ENCODE data around the gene GNAZ. TPM values are rescaled to one million over a fixed set of nuclear protein-coding genes. Genes with fewer than 3 reads are reported as not detected.
"Not testable (repeated sequence)": the region's sequence is repeated elsewhere in the genome, so short reads cannot be mapped to it uniquely, and the experiment has no call there.

GNAZ gene
- total RNA-seq, 2 experiments from 2014 or later: 1.1 to 1.5 TPM

DNA sequence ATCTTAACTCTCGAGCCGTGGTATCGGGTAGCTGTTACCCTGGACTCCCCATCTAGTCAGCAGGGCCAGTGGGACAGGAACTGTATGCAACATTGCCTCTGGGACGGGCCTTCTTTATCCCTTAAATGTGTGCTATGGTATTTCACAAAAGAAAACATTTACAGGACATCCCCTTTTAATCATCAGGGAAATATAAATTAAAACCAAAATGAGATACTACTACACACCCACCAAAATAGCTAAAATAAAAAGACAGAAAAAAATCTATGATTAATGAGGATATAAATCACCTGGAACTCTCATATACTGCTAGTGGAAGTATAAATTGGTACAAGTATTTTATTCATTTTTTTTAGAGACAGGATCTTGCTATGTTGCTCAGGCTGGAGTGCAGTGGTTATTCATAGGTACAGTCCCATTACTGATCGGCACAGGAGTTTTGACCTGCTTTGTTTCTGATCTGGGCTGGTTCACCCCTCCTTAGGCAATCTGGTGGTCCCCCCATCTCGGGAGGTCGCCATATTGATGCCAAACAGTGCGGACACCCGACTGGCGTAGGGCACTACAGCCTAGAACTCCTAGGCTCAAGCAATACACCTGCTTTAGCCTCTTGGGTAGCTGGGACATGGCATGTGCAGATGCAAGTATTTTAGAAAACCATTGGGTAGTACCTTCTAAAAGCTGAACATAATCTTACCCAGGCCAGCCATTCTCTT is 62.2 kb downstream of the GNAZ start:
- Mint-ChIP-seq H3K27me3 (no peaks in the 10 kb centered on the region), H3K4me1 (peaks cover 6% of the 10 kb centered on the region), H3K27ac (no peak overlapping the region), H3K36me3 (ENCODE audit: low read depth) (no peaks in the 10 kb centered on the region), H3K9me3 (ENCODE audit: low read depth) (no peaks in the 10 kb centered on the region), H3K4me3 (no peak overlapping the region)
- intact Hi-C loops (cut with DNase I, micrococcal nuclease): no loop called here
- DNase-seq (no peak), ATAC-seq (no peak)
- ChIA-PET CTCF (interaction anchor here (0.6 to 9.8 kb wide), 3 partner anchors 17 to 657 kb away, joined by 3 to 118 read pairs (median 3); no protein-coding TSS in a partner anchor), POLR2A (interaction anchor here (0.6 kb wide), 1 partner anchor 16 kb away, joined by 3 read pairs; no protein-coding TSS in a partner anchor)

DNA sequence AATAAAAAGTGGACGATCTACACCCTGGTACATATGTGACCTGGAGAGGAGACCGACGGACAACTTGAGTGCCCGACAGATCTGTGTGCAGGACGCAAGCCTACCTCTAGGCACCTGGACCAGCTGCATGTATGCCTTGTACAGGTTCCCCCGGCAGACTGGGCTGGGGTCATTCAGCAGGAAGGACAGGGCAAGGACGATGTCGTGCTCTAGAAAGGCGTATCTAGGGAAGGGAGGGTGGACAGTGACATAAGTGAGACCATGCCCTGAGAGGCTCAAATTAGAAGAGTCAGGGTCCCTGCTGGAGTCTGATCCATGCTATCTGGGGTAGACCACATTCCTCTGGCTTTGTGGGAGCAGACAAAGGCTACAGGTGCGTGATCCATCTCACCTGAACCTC is 63.6 kb downstream of the GNAZ start:
- Mint-ChIP-seq H3K4me1 (peaks cover 19% of the 10 kb centered on the region), H3K36me3 (ENCODE audit: low read depth) (no peaks in the 10 kb centered on the region), H3K27ac (no peak overlapping the region), H3K4me3 (no peak overlapping the region), H3K9me3 (ENCODE audit: low read depth) (no peaks in the 10 kb centered on the region), H3K27me3 (no peaks in the 10 kb centered on the region)
- ATAC-seq: no peak
- intact Hi-C loops (cut with DNase I, micrococcal nuclease): no loop called here
- DNase-seq: no peak
- ChIA-PET POLR2A (no interaction called here), CTCF (interaction anchor here (1.1 to 9.8 kb wide), 2 partner anchors 14 to 176 kb away, joined by 5 to 118 read pairs; no protein-coding TSS in a partner anchor)

DNA sequence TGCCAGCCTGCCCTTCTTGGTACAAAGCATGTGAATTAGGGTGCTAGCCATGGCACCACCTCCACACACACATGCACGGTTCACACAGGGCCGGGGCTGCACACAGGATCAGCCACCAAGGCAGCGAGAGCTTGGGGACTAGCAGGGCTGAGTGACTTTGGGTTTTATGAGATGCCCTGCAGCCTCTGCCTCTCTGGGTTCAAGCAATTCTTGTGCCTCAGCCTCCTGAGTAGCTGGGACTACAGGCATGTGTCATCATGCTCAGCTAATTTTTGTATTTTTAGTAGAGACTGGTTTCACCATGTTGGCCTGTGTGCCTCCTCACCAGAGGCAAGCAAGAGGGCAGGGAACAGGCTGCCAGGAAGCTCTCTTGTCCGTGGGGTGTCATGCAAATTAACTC is 66.7 kb downstream of the GNAZ start:
- DNase-seq; intact Hi-C loops (cut with DNase I, micrococcal nuclease); POLR2A ChIA-PET; H3K27me3 Mint-ChIP-seq; H3K4me3 Mint-ChIP-seq; H3K9me3 Mint-ChIP-seq (ENCODE audit: low read depth); H3K36me3 Mint-ChIP-seq (ENCODE audit: low read depth); H3K27ac Mint-ChIP-seq; ATAC-seq: not testable (repeated sequence)
- CTCF ChIA-PET: interaction anchor here (1.3 to 3.4 kb wide), 3 partner anchors 8 to 179 kb away, joined by 3 to 16 read pairs (median 5); no protein-coding TSS in a partner anchor
- peaks cover 38% of the 10 kb centered on the region for H3K4me1 Mint-ChIP-seq

DNA sequence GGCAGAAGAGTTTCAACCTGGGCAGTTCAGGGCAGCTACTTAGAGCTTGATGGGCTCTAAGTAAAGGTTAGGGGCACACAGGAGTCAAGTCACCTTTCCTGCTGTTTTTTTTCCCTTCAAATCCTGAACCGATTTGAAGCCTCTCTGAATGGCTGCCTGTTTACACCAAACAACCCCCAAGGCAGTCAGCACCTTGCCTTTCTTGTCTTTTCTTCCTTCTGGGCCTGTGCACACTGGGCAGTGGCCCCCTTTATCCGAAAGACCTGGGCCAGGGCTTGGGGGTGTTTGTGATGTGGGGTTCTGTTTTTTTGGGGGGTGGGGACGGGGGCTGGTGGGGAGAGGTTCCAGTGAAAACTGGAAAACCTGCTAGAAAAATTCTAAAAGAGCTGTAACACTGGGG is 67.1 kb downstream of the GNAZ start:
- ATAC-seq (no peak), DNase-seq (no peak)
- H3K27me3 Mint-ChIP-seq: no peaks in the 10 kb centered on the region
- H3K4me1 Mint-ChIP-seq: peaks cover 43% of the 10 kb centered on the region
- ChIA-PET POLR2A (no interaction called here), CTCF (interaction anchor here (1.3 to 3.4 kb wide), 3 partner anchors 8 to 179 kb away, joined by 3 to 16 read pairs (median 5); no protein-coding TSS in a partner anchor)
- H3K4me3 Mint-ChIP-seq: no peak overlapping the region
- peak overlapping the region; percentile 87 for H3K27ac Mint-ChIP-seq
- H3K9me3 Mint-ChIP-seq (ENCODE audit: low read depth): no peaks in the 10 kb centered on the region
- intact Hi-C loops (cut with DNase I, micrococcal nuclease): no loop called here
- no peaks in the 10 kb centered on the region for H3K36me3 Mint-ChIP-seq (ENCODE audit: low read depth)

DNA sequence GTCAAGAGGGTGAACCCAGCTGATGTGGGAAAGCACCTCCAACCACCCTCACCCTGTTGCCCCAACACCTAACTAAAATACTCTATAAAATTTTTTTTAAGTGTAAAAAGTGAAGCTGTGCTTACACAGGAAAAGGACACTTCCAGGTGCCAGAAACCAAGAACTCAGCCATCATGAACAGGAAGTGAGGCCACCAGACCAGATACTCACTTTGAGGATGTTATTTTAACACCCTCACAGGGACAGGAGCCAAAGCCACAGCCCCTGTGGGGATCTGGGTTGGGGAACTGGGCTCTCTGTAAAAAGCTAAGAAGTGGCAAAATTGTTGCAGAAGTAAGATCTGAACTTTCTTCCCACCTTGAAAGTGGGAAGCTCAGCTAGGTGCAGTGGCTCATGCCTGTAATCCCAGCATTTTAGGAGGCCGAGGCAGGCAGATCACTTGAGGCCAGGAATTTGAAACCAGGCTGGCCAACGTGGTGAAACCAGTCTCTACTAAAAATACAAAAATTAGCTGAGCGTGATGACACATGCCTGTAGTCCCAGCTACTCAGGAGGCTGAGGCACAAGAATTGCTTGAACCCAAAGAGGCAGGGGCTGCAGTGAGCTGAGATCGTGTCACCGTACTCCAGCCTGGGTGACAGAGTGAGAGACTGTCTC is 67.7 kb downstream of the GNAZ start:
- Mint-ChIP-seq H3K27ac (peak overlapping the region; percentile 87), H3K27me3 (no peaks in the 10 kb centered on the region), H3K36me3 (ENCODE audit: low read depth) (no peaks in the 10 kb centered on the region), H3K4me3 (no peak overlapping the region), H3K9me3 (ENCODE audit: low read depth) (no peaks in the 10 kb centered on the region), H3K4me1 (peaks cover 47% of the 10 kb centered on the region)
- ChIA-PET POLR2A (interaction anchor here (0.6 kb wide), 1 partner anchor 247 kb away, joined by 6 read pairs; no protein-coding TSS in a partner anchor), CTCF (interaction anchor here (0.6 to 3.4 kb wide), 5 partner anchors 9 to 180 kb away, joined by 3 to 16 read pairs (median 3); no protein-coding TSS in a partner anchor)
- intact Hi-C loops (cut with DNase I, micrococcal nuclease): no loop called here
- ATAC-seq (peak; percentile 7), DNase-seq (peak; percentile 42)

DNA sequence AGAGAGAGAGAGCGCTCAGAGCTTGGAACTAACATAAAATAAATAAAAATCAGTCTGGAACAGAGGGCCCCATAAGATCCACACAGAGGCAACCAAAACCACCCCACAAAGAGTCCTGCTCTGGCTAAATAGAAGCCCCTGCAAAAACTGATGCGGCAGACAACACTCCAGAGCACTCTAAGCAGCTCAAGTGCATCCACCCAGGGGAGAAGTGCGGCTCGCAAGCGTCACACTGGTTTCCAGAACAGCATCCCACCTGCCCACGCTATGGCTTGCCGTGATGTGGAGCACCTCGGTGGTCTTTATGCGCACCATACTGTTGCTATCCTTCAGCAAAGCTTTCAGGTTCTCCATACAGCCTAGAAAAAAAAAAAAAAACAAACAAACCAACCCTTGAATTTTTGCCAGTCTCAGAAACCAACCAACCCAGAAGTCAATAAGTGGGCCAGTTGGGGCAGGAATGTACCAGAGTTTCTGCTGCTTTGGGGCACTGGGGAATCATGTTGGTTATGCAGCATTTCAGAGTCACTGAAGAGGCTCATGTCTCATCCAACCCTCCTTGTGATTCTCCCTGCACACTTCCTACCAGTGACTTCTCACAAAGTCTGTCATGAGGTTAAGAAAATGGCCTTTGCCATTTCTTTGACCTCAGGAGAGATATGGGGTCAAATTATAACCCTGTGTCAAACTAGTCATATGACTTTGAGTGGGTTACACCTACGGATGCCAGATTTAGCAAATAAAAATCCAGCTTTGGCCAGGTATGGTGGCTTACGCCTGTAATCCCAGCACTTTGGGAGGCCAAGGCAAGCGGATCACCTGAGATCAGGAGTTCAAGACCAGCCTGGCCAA is 68.5 kb downstream of the GNAZ start:
- Mint-ChIP-seq H3K27ac (peak overlapping the region; percentile 87), H3K4me1 (peaks cover 52% of the 10 kb centered on the region)

DNA sequence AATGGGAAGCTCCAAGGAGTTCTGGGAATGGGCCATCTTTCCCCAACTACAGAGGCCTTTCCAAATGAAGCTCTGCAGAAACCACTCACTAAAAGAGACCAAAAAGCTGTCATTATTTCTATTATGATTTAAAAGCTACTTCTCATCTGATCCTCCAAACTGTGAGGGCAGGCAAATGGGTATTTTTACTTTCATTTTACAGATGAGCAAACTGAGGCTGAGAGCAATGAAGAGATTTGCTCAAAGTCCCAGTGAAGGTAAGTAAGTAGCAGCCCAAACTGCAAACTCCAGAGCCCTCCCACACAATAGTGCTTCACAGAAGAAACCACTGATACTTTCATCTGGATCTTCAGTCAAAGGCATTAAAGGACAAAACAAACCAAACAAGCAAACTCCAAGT is 70.1 kb downstream of the GNAZ start:
- Mint-ChIP-seq H3K36me3 (ENCODE audit: low read depth) (no peaks in the 10 kb centered on the region), H3K4me1 (peaks cover 61% of the 10 kb centered on the region), H3K27me3 (no peaks in the 10 kb centered on the region), H3K9me3 (ENCODE audit: low read depth) (no peaks in the 10 kb centered on the region), H3K4me3 (no peak overlapping the region), H3K27ac (no peak overlapping the region)
- ATAC-seq (no peak), DNase-seq (no peak)
- CTCF ChIA-PET: interaction anchor here (0.6 to 1.1 kb wide), 5 partner anchors 38 to 150 kb away, joined by 3 to 5 read pairs (median 3); no protein-coding TSS in a partner anchor
- intact Hi-C loops (cut with DNase I, micrococcal nuclease): loop anchor here (5.0 kb wide), 2 partner anchors 77 to 567 kb away; no protein-coding TSS in a partner anchor
- POLR2A ChIA-PET: no interaction called here

More for the DNA sequence above, 68.5 kb downstream of the GNAZ start:
- POLR2A ChIA-PET: interaction anchor here (0.6 kb wide), 1 partner anchor 248 kb away, joined by 6 read pairs; no protein-coding TSS in a partner anchor
- CTCF ChIA-PET: interaction anchor here (0.6 to 3.4 kb wide), 6 partner anchors 11 to 192 kb away, joined by 3 to 16 read pairs (median 3); no protein-coding TSS in a partner anchor
- H3K9me3 Mint-ChIP-seq (ENCODE audit: low read depth): no peaks in the 10 kb centered on the region
- no peaks in the 10 kb centered on the region for H3K36me3 Mint-ChIP-seq (ENCODE audit: low read depth)
- H3K4me3 Mint-ChIP-seq: no peak overlapping the region
- ATAC-seq (no peak), DNase-seq (no peak)
- H3K27me3 Mint-ChIP-seq: no peaks in the 10 kb centered on the region
- intact Hi-C loops (cut with DNase I, micrococcal nuclease): no loop called here

DNA sequence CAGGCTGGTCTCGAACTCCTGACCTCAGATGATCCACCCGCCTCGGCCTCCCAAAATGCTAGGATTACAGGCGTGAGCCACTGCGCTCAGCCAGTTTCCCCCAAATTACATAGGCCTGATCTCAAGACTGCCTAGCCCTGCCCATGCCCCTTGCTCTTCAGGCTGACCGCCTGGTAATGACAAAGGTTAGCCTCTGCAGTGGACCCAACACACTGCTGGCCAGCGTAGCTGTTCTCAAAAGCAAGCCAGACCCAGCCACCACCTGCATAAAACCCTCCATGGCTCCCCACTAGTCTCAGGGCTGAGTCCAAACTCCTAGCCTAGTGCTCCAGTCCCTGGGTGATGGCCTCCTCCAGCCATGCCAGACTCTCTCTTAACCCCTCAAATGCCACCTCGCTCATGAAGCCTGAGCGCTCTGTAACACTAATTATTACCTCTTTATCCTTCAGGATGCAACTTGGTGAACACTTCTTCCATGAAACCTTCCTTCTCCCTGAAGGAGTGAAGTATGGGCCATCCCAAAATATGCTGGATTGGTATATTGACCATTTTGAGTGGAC is 72.3 kb downstream of the GNAZ start:
- H3K4me3 Mint-ChIP-seq: peak overlapping the region; percentile 63
- H3K9me3 Mint-ChIP-seq (ENCODE audit: low read depth): no peaks in the 10 kb centered on the region
- intact Hi-C loops (cut with DNase I, micrococcal nuclease): loop anchor here (1.0 to 5.0 kb wide), 7 partner anchors 24 to 565 kb away; partner anchors contain the start of genes BCR (in 1 of the 2) and GNAZ (in 1 of the 2)
- no peak for DNase-seq
- POLR2A ChIA-PET: interaction anchor here (0.7 kb wide), 1 partner anchor 100 kb away, joined by 3 read pairs; no protein-coding TSS in a partner anchor
- H3K27ac Mint-ChIP-seq: peak overlapping the region; percentile 77
- CTCF ChIA-PET: interaction anchor here (0.6 to 0.7 kb wide), 2 partner anchors 136 to 140 kb away, joined by 3 read pairs; no protein-coding TSS in a partner anchor
- H3K4me1 Mint-ChIP-seq: peaks cover 57% of the 10 kb centered on the region
- H3K36me3 Mint-ChIP-seq (ENCODE audit: low read depth): no peaks in the 10 kb centered on the region
- no peaks in the 10 kb centered on the region for H3K27me3 Mint-ChIP-seq
- no peak for ATAC-seq

DNA sequence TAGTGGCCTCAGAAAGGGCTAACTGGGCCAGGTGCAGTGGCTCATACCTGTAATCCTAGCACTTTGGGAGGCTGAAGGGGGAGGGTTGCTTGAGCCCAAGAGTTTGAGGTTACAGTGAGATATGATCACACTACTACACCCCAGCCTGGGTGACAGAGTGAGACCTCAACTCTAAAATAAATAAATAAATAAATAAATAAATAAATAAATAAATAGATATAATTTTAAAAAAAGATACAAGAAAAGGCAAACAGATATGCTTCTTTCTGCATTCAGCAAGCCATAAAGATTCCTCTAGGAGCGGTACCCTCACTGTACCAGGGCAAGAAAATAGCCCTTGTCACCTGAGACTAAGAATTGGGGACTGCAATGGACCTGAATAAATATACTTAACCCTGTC is 72.8 kb downstream of the GNAZ start:
- Mint-ChIP-seq H3K9me3 (ENCODE audit: low read depth) (no peaks in the 10 kb centered on the region), H3K4me1 (peaks cover 52% of the 10 kb centered on the region), H3K27ac (no peak overlapping the region), H3K36me3 (ENCODE audit: low read depth) (no peaks in the 10 kb centered on the region), H3K4me3 (no peak overlapping the region), H3K27me3 (no peaks in the 10 kb centered on the region)
- ChIA-PET CTCF (interaction anchor here (1.2 kb wide), 1 partner anchor 30 kb away, joined by 3 read pairs; no protein-coding TSS in a partner anchor), POLR2A (no interaction called here)
- DNase-seq (no peak), ATAC-seq (no peak)
- intact Hi-C loops (cut with DNase I, micrococcal nuclease): loop anchor here (2.0 to 5.0 kb wide), 3 partner anchors 24 to 564 kb away; no protein-coding TSS in a partner anchor

DNA sequence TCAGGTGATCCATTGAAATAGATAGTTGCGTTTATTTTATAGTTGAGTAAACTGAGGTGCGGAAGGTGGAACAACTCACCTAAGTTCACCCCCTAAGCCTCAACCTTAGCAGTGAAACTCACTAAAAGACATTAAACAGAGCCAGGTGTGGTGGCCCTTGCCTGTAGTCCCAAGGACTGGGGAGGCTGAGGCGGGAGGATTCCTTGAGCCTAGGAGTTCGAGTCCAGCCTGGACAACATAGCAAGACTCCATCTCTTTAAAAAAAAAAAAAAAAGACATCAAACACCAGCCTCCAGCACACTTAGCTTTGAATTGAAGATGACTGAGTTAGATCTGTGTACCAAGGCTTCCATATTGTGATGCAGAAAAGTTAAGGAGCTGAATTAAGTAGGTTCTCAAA is 74.1 kb downstream of the GNAZ start:
- intact Hi-C loops (cut with DNase I, micrococcal nuclease): loop anchor here (5.0 kb wide), 2 partner anchors 73 to 563 kb away; no protein-coding TSS in a partner anchor
- H3K9me3 Mint-ChIP-seq (ENCODE audit: low read depth): no peaks in the 10 kb centered on the region
- H3K36me3 Mint-ChIP-seq (ENCODE audit: low read depth): no peaks in the 10 kb centered on the region
- CTCF ChIA-PET: interaction anchor here (0.6 to 2.6 kb wide), 12 partner anchors 13 to 938 kb away, joined by 3 to 11 read pairs (median 4); no protein-coding TSS in a partner anchor
- DNase-seq: no peak
- POLR2A ChIA-PET: interaction anchor here (1.2 kb wide), 1 partner anchor 98 kb away, joined by 3 read pairs; no protein-coding TSS in a partner anchor
- no peaks in the 10 kb centered on the region for H3K27me3 Mint-ChIP-seq
- H3K4me3 Mint-ChIP-seq: no peak overlapping the region
- no peak for ATAC-seq
- H3K27ac Mint-ChIP-seq: no peak overlapping the region
- H3K4me1 Mint-ChIP-seq: peaks cover 42% of the 10 kb centered on the region

Measured in activated CD4-positive, alpha-beta T cell treated with anti-CD3 and anti-CD28 coated beads for 36 hours (primary cell).